SU-DHL-6 (cell line): ENCODE results near the gene CCR2.

Experiments
- CTCF ChIP-seq: fragments of 200-600 bp; sonication (generic); IDR thresholded peaks from one replicate; pipeline ENCODE4 v1.5.1; 2017; ENCODE audit warnings: antibody characterized with exemption, mild to moderate bottlenecking, low read length, moderate library complexity; ENCODE audit not compliant: insufficient read depth, poor library complexity, severe bottlenecking
- EZH2phosphoT487 ChIP-seq: fragments of 200-600 bp; sonication (generic), shearing (Covaris generic); conservative IDR thresholded peaks from 2 replicates; pipeline ENCODE4 v1.6.1; 2018; ENCODE audit warnings: mild to moderate bottlenecking, antibody characterized with exemption, low read length, moderate library complexity, mixed read lengths

GRCh38 chr3:46397111-46397510, 43.2 kb downstream of the CCR2 start:
- no peak for TF ChIP-seq CTCF
- no peak for TF ChIP-seq EZH2phosphoT487
